ENCODE measurements around the gene TMEM266. TPM values are rescaled to one million over a fixed set of nuclear protein-coding genes. Genes with fewer than 3 reads are reported as not detected.

The TMEM266 gene
- total and polyA plus RNA-seq, 10 donors = 0.61 to 1.8 (median 1.4) TPM

- Histone ChIP-seq H3K27me3 (replicated peaks in 1 of 7) (peaks cover 0 to 5% (median 0%) of the 10 kb centered on the region in 7 donors), H3K4me3 (no peak overlapping the region), H3K36me3 (no peaks in the 10 kb centered on the region), H3K4me1 (peaks cover 0 to 10% (median 4%) of the 10 kb centered on the region in 6 donors), H3K27ac (no peak overlapping the region), H3K9me3 (no peaks in the 10 kb centered on the region)
- intact Hi-C loops (cut with DNase I; ENCODE audit: low total_unique reads) = no loop called here
- TF ChIP-seq CTCF (IDR thresholded peaks at IDR 0.05 in 8 of 11, conservative IDR thresholded peaks at IDR 0.05 in 3 of 11) (no peak), POLR2A (IDR thresholded peaks at IDR 0.05) (no peak), POLR2AphosphoS5 (IDR thresholded peaks at IDR 0.05) (no peak)
- no peak for DNase-seq
Observed at GRCh38 chr15:76070192-76070591, 10.4 kb downstream of the TMEM266 start.

DNA sequence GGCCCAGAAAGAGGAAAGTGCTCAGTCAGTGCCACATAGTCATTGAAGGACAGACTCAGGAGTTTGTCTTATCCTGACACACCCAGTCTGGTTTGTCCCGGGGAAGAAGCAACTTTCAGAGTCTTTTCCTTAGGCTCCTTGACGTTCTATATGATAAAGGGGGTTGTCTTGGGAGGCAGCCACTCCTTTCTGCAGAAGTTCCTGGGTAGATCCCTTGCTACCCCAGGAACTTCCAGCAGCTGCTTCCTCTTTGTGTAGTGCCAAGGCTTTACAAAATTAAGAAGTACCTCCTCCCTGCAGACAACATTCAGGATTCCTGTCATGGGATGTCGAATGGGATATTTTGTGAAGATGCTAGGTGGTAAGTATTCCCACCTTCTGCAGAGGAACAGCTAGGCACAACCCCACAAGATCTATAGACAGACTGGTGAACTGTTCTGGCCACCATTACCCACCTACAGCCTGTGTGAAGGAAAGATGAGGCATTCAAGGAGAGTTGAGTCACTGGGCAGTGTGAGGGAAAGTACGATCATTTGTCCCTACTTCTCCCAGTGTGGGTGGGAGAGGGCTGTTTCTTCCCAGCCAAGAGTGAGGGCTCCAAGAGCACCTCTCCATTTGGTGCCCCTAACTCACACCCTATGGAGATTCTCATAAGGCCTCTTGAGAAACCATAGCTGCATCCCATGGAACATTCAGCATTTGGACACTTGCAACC, 11.3 kb downstream of the TMEM266 start:
- no peak for DNase-seq
- Histone ChIP-seq H3K9me3 (no peaks in the 10 kb centered on the region), H3K36me3 (no peaks in the 10 kb centered on the region), H3K27ac (no peak overlapping the region), H3K4me1 (peaks cover 0 to 7% (median under 1%) of the 10 kb centered on the region in 6 donors), H3K27me3 (replicated peaks in 1 of 7) (peaks cover 0 to 5% (median 0%) of the 10 kb centered on the region in 7 donors), H3K4me3 (no peak overlapping the region)
- intact Hi-C loops (cut with DNase I; ENCODE audit: low total_unique reads) = no loop called here
- TF ChIP-seq POLR2AphosphoS5 (IDR thresholded peaks at IDR 0.05) (no peak), POLR2A (IDR thresholded peaks at IDR 0.05) (no peak), CTCF (IDR thresholded peaks at IDR 0.05 in 8 of 11, conservative IDR thresholded peaks at IDR 0.05 in 3 of 11) (no peak)
- 68 to 78% (median 74%) methylated on average over 4 of the region's 4 CpGs for WGBS, 5 donors

- WGBS, 5 donors = 87 to 95% (median 90%) methylated on average over 7 of the region's 7 CpGs
- TF ChIP-seq POLR2AphosphoS5 (IDR thresholded peaks at IDR 0.05) (no peak), POLR2A (IDR thresholded peaks at IDR 0.05) (no peak), CTCF (IDR thresholded peaks at IDR 0.05 in 8 of 11, conservative IDR thresholded peaks at IDR 0.05 in 3 of 11) (no peak)
Observed at GRCh38 chr15:76071806-76072205, 12.0 kb downstream of the TMEM266 start.

DNA sequence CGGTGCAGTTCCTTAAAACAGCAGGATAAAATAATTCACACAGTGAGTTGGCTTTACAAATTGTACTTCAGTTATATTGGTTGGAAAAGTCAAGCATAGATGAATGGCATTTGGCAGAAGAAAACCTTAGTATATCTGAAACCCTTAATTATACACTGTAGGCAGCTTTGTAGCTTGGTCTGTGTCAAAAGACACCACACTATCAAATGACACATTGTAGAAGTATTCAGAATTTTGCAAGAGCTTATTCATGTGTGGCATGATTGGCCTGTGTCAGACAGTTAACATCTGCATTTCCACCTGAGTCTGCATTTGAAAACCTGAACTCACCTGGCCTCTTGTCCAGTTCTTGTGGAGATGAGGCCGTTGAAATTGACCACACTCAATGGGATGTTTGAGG, 13.8 kb downstream of the TMEM266 start:
- peaks cover 0 to 8% (median 5%) of the 10 kb centered on the region in 6 donors for H3K4me1 ChIP-seq
- no peaks in the 10 kb centered on the region for H3K36me3 ChIP-seq
- no peak for TF ChIP-seq CTCF (IDR thresholded peaks at IDR 0.05 in 8 of 11, conservative IDR thresholded peaks at IDR 0.05 in 3 of 11)
- TF ChIP-seq POLR2A (IDR thresholded peaks at IDR 0.05) = no peak
- TF ChIP-seq POLR2AphosphoS5 (IDR thresholded peaks at IDR 0.05) = no peak
- intact Hi-C loops (cut with DNase I; ENCODE audit: low total_unique reads) = no loop called here
- no peak overlapping the region for H3K4me3 ChIP-seq
- H3K9me3 ChIP-seq = no peaks in the 10 kb centered on the region
- 68 to 84% (median 77%) methylated on average over 2 of the region's 2 CpGs for WGBS, 5 donors
- H3K27ac ChIP-seq = no peak overlapping the region
- DNase-seq = no peak
- H3K27me3 ChIP-seq (replicated peaks in 1 of 7) = no peaks in the 10 kb centered on the region

More at GRCh38 chr15:76071806-76072205, 12.0 kb downstream of the TMEM266 start:
- Histone ChIP-seq H3K4me3 (no peak overlapping the region), H3K27me3 (replicated peaks in 1 of 7) (peaks cover 0 to 4% (median 0%) of the 10 kb centered on the region in 7 donors), H3K4me1 (peaks cover 0 to 7% (median 0%) of the 10 kb centered on the region in 6 donors), H3K36me3 (no peaks in the 10 kb centered on the region), H3K27ac (no peak overlapping the region), H3K9me3 (no peaks in the 10 kb centered on the region)
- no peak for DNase-seq
- intact Hi-C loops (cut with DNase I; ENCODE audit: low total_unique reads) = no loop called here

All from spleen (tissue), 11 donors.